Osteoblast (primary cell): ENCODE results near the gene UNKL. TPM values are rescaled to one million over a fixed set of nuclear protein-coding genes. Genes with fewer than 3 reads are reported as not detected.

Experiments used
- DNase-seq: peaks from one replicate; pipeline ENCODE4 v3.0.0; 2011; ENCODE audit warnings: low spot score, mixed read lengths; ENCODE audit not compliant: insufficient read length; ENCODE audit errors: missing footprints
- H2AFZ ChIP-seq: 2 replicates; pipeline ENCODE4 v1.6.0; 2011; ENCODE audit warnings: mild to moderate bottlenecking, low read length
- H3K27ac ChIP-seq: 2 replicates; pipeline ENCODE4 v1.5.1; 2011; ENCODE audit warnings: mild to moderate bottlenecking, low read depth, low read length, moderate library complexity
- H3K27me3 ChIP-seq: 2 replicates; pipeline ENCODE4 v1.6.0; 2012; ENCODE audit warnings: mild to moderate bottlenecking, control low read depth, inconsistent platforms, low read length, moderate library complexity; ENCODE audit not compliant: insufficient read depth
- H3K36me3 ChIP-seq: 2 replicates; pipeline ENCODE4 v1.5.1; 2011; ENCODE audit warnings: mild to moderate bottlenecking, low read length, control low read depth, moderate library complexity; ENCODE audit not compliant: insufficient read depth
- H3K4me1 ChIP-seq: 2 replicates; pipeline ENCODE4 v1.5.1; 2011; ENCODE audit warnings: mild to moderate bottlenecking, low read length, control low read depth, moderate library complexity; ENCODE audit not compliant: insufficient read depth
- H3K4me2 ChIP-seq: 2 replicates; pipeline ENCODE4 v1.6.0; 2011; ENCODE audit warnings: mild to moderate bottlenecking, low read length; ENCODE audit not compliant: insufficient read depth
- H3K4me3 ChIP-seq: fragments of 200-600 bp; sonication (generic); 3 replicates; pipeline ENCODE4 v1.5.1; 2012; ENCODE audit warnings: mild to moderate bottlenecking, low read length, inconsistent platforms; ENCODE audit not compliant: insufficient read depth
- H3K79me2 ChIP-seq: 2 replicates; pipeline ENCODE4 v1.6.0; 2012; ENCODE audit warnings: mild to moderate bottlenecking, low read length, control low read depth, inconsistent platforms; ENCODE audit not compliant: insufficient read depth
- H3K9me3 ChIP-seq: 2 replicates; pipeline ENCODE4 v1.5.1; 2011; ENCODE audit warnings: low read depth, low read length, control low read depth
- H4K20me1 ChIP-seq: 2 replicates; pipeline ENCODE4 v1.6.0; 2012; ENCODE audit warnings: mild to moderate bottlenecking, low read length, control low read depth; ENCODE audit not compliant: insufficient read depth
- total RNA-seq: library from RNA; depleted of rRNA; stranded (reverse); fragments of >200 nt; gene quantifications from 2 replicates; pipeline ENCODE4 v1.2.3, GENCODE V29; 2012
- TF ChIP-seq, protein P1 (sequence below): IDR thresholded peaks from 2 replicates; pipeline ENCODE4 v1.5.1; 2011; ENCODE audit warnings: mild to moderate bottlenecking, low read depth, low read length, moderate library complexity; ENCODE audit errors: extremely low read depth

UNKL gene
- total RNA-seq, 1 donor, result 10.1 TPM

DNA sequence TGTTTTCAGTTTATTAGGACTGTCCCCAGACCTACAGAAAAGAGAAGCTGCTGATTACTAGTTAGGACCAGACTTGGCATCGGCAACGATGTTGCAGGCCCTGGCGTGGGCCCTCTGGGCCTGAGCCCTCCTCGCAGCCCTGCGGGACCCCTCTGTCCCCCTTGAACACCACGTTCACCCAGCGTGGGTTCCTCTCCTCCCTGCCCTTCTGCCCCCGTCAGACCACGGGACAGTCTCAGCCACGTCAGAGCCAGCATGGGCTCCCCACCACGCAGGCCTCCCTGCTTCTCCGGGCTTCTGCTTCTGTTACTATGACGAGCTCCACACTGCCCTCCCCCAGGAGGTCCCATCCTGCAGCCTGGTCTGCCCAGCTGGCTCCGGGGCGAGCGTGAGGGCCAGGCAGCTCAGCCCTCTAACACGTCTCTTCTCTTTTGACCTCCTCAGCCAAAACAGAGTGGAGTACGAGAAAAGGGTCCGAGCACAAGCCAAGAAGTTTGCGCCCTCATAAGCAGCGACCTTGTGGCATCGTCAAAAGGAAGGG lies 90.1 kb downstream of the UNKL start:
- Histone ChIP-seq H4K20me1 (peaks cover 36% of the 10 kb centered on the region), H3K27me3 (no peaks in the 10 kb centered on the region), H3K36me3 (peaks cover 43% of the 10 kb centered on the region), H3K4me1 (no peaks in the 10 kb centered on the region), H3K4me3 (no peak overlapping the region), H3K9me3 (no peaks in the 10 kb centered on the region), H2AFZ (no peak overlapping the region), H3K27ac (no peak overlapping the region), H3K79me2 (peaks cover 11% of the 10 kb centered on the region), H3K4me2 (no peak overlapping the region)
- TF ChIP-seq, protein P1, sequence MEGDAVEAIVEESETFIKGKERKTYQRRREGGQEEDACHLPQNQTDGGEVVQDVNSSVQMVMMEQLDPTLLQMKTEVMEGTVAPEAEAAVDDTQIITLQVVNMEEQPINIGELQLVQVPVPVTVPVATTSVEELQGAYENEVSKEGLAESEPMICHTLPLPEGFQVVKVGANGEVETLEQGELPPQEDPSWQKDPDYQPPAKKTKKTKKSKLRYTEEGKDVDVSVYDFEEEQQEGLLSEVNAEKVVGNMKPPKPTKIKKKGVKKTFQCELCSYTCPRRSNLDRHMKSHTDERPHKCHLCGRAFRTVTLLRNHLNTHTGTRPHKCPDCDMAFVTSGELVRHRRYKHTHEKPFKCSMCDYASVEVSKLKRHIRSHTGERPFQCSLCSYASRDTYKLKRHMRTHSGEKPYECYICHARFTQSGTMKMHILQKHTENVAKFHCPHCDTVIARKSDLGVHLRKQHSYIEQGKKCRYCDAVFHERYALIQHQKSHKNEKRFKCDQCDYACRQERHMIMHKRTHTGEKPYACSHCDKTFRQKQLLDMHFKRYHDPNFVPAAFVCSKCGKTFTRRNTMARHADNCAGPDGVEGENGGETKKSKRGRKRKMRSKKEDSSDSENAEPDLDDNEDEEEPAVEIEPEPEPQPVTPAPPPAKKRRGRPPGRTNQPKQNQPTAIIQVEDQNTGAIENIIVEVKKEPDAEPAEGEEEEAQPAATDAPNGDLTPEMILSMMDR, result no peak
- DNase-seq, result no peak

- peaks cover 19% of the 10 kb centered on the region for H3K79me2 ChIP-seq
- no peak overlapping the region for H3K4me3 ChIP-seq
- peaks cover 49% of the 10 kb centered on the region for H3K36me3 ChIP-seq
- H3K4me2 ChIP-seq, result no peak overlapping the region
- no peaks in the 10 kb centered on the region for H3K9me3 ChIP-seq
- H2AFZ ChIP-seq, result no peak overlapping the region
- no peak overlapping the region for H3K27ac ChIP-seq
- H4K20me1 ChIP-seq, result peaks cover 40% of the 10 kb centered on the region
- no peaks in the 10 kb centered on the region for H3K4me1 ChIP-seq
- TF ChIP-seq, protein P1, result no peak
- no peak for DNase-seq
- no peaks in the 10 kb centered on the region for H3K27me3 ChIP-seq
These were observed 90.9 kb downstream of the UNKL start for GRCh38 chr16:1323296-1324239.

GRCh38 chr16:1322407-1322806 lies 92.1 kb downstream of the UNKL start:
- Histone ChIP-seq H3K27ac (no peak overlapping the region), H2AFZ (no peak overlapping the region), H3K4me3 (no peak overlapping the region), H3K9me3 (no peaks in the 10 kb centered on the region), H3K36me3 (peaks cover 61% of the 10 kb centered on the region), H3K27me3 (no peaks in the 10 kb centered on the region), H3K4me2 (no peak overlapping the region), H3K4me1 (no peaks in the 10 kb centered on the region), H4K20me1 (peaks cover 46% of the 10 kb centered on the region), H3K79me2 (peaks cover 31% of the 10 kb centered on the region)
- TF ChIP-seq, protein P1, result no peak
- no peak for DNase-seq

GRCh38 chr16:1320658-1321240 lies 93.8 kb downstream of the UNKL start:
- H3K36me3 ChIP-seq, result peaks cover 77% of the 10 kb centered on the region
- no peak overlapping the region for H3K27ac ChIP-seq
- TF ChIP-seq, protein P1, result no peak
- H3K4me2 ChIP-seq, result no peak overlapping the region
- no peaks in the 10 kb centered on the region for H3K9me3 ChIP-seq
- peaks cover 47% of the 10 kb centered on the region for H3K79me2 ChIP-seq
- H3K27me3 ChIP-seq, result no peaks in the 10 kb centered on the region
- peaks cover 56% of the 10 kb centered on the region for H4K20me1 ChIP-seq
- no peak overlapping the region for H3K4me3 ChIP-seq
- H3K4me1 ChIP-seq, result no peaks in the 10 kb centered on the region
- DNase-seq, result no peak
- no peak overlapping the region for H2AFZ ChIP-seq
